ENCODE results near the gene SLIT1.
"Not testable (repeated sequence)": the region's sequence is repeated elsewhere in the genome, so short reads cannot be mapped to it uniquely, and the experiment has no call there.

The SLIT1 gene

DNA sequence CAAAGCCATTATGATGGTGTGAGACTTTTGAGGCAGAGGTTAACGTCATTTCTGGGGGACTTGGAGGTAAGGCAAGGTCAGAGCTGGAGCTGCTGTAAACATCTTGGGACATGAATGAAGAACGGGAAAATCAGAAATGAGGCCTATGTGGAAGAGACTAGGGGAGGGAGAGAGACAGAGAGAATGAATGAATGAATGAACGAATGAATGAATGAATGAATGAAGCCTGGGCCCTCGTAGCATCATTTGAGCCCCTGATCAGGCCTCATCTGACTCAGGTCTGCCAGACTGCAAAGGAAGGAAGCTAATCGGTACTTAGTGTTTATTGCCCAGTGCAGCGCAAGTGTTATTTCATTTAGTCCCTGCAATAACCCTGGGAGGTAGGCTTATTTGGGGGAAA lies 79.6 kb downstream of the SLIT1 start:
- no peak for DNase-seq

DNA sequence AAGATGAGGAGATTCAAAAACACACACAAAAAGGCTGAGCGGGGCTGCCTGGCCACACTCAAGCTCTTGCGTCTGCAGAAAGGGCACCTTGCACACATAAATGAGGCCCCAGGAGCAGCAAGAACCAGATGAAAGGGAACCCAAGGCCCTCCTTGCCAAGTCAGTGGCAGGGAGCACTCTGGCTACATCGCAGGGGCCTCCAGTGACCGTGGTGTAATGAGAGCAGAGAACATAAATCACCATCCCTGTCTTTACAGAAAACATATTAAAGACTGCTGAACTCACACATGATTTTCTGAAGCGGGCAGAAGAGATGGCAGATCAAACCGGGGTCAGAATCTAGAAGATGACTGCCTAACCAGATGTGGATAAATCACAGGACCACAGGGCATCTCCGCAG lies 80.5 kb downstream of the SLIT1 start:
- DNase-seq: no peak

DNA sequence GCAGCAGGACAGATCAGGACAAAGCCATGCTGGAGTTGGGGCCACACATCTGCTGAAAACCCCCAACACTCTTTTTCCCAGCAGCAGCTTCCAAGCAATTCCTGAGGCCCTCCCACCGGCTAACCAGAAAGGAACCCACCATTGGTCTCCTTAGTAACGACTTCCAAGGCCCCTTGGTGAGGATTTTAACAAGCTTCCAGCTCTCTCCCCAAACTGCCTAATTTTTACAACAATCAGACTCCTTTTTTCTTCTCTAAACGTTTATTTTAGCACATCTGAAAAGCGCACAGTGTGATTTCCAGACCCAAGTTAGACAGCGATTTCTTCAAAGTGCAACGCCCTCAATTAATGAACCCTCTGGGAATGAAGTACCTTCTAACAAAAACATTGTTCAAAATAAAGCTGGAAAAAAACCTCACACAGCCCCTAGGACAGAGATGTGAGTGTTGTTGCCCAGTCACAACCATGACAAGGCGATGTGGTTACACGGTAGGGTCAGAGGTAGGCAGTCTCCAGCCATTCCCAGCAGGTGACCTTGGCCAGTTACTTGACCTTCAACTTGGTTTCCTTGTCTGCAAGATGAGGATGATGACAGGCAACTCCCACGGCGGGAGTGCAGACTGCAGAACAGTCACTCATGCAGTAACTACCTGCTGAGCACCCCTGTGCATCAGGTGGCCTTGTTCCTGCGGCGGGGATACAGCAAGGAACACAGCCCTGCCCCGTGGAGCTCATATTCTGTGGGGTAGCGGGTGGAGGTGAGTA lies 82.3 kb downstream of the SLIT1 start:
- no peak for DNase-seq

DNA sequence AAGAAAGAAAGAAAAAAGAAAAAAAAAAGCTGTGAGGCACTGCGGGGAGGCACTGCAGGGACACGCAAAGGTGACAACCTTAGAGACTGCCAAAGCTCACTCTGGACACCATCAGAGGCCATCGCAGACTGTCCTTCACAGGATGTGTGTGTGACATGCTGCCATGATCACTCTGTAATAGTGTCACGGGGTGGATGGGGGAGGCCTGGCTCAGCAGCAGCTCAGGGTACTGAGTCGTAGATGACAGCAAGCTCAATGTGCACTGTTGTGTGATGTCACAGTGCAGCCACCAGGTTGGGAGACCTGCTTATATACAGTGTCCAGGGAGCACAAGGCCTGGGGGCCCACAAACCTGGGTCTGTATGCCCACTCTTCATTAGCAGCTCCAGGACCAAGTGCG lies 83.3 kb downstream of the SLIT1 start:
- DNase-seq: no peak

DNA sequence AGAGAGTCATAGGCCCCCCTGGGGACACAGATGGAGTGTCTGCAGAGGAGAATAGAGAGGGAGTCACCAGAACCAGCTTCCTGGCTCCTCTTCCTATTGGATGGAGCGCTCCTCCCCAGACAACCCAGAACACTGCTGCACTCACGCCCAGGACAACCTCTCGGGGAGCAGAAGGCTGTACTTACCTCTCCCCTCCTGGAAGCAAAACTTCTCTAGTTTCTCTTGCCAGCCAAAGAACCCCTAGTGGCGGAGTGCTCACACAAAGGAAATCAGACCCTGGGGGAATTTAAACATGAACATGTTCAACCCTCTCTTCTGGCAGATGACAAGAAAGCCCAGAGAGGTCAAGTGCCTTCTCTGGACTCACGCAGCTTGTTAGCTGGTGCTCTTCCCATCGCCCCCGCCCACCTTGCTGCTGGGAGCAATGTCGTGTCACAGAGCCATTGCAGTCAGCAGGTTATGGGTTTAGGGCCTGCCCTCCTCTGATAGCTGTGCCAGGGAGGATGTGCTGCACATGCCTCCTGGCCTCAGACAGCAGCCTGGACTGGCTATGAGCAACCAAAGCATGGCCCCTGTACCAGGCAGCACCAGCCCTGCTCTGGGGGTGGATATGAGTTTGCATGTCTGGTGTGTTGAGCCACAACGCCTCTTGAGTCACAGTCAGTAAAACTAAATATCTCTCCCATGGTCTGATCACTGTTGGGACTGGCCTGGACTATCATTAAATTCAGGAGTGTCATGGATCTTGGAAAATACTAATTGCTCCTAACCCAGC lies 84.4 kb downstream of the SLIT1 start:
- DNase-seq: no peak

DNA sequence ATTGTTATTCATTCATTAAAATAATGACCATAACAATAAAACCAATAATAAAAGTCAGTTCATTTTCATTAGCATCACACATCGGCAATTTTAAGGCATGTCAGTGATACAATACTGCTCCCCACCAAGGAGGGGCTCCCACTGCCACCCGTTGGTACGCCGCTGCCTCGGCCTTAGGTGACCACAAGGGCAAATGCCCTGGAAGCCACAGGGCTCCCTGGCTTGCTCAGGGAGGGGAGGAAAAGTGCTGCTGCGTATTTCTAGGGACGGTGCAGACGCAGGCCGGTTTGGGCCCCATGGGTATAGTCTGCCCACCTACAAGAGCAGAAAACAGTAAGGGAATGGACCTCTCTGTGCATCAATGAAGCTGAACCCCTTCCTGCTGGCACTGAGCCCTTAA lies 85.1 kb downstream of the SLIT1 start:
- no peak for DNase-seq

DNA sequence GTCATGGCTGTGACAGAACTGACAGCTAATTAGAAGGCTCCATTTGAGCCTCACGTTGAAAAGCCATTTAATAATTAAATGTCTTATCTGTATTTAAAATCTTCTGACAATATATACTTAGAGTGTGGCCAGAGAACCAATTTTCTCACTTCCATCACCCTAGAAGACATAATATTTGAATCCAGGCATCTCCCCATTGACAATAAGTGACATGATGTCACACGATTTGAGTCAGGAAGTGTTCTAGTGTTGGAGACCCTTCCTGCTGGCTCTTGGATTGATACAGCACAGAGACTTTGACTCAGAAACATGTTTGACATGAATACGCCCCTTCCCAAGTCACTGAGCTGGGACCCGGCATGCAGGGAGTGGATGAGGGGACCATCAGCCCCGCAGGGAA lies 85.9 kb downstream of the SLIT1 start:
- no peak for DNase-seq

DNA sequence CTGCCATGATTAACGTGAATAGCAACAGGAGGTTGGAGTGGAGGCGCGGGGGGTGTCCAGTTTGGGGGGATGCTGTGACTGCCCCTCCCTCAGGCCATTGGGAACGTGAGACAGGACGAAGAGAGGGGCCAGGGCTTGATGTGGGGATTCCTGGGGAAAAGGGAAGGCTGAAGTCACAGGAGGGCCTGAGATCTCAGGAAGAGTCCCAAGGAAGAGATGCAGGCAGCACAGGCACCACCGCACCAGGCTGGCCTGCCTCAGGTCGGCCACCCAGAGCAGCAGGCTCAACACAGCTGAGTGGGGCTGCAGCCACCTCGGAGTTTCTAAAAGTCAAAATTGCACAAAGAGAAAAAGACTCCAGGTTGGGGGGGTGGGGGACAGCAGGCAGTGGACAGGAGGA lies 86.7 kb downstream of the SLIT1 start:
- DNase-seq: no peak

DNA sequence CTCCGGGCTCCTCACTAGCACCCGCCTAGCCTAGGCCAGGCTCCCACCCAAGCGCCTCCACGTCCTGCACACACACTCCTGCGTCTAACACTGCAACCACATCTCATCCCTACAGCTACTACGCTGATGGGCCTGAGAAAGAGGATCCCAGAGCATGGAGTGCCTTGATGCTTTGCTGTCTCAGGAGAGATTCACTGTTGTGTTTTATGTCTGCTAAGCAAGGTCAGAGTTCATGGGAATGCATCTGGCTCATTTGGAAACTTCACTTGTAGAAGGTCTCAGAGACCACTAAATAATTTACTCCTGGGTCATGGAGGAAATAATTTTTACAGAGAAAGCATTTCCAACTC lies 88.7 kb downstream of the SLIT1 start:
- DNase-seq: no peak

DNA sequence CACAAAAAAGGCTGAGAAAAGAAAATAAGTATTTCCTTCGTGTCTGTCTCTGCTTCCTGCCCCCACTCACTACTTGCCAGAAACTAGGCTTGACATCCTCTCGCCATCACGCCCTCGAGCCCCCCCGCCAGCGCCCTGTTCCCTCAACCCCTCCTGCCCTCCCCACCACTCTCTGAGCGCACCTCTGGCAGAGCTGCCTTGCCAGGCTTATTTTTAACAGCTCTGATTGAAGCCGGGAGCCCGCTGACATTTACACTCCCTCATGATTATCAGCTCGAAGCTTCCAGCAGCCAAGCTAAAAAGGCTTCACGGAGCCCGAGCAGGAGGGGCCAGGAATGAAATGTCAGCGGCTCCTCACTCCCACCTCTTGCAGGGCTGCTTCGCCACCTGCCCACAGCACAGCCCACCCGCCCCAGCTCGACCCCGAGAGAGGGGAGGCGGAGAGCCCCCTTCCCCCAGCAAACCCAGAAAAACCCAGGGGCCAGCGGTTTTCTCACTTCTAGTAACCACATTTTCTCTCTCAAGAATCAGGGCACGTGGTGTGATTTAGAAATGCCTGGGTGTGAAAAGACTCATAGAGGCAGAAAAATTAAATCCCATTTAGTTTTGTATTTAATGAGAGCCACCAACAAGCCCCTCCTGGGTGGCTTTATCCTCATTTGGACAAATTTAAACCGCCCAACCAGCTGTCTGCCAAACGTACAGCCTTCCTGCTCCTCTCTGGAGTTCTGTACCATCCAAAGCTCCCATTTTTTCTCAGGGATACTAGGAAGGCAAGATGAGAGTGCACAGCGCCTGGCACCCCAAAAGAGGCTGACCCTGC lies 89.3 kb downstream of the SLIT1 start:
- DNase-seq: no peak

DNA sequence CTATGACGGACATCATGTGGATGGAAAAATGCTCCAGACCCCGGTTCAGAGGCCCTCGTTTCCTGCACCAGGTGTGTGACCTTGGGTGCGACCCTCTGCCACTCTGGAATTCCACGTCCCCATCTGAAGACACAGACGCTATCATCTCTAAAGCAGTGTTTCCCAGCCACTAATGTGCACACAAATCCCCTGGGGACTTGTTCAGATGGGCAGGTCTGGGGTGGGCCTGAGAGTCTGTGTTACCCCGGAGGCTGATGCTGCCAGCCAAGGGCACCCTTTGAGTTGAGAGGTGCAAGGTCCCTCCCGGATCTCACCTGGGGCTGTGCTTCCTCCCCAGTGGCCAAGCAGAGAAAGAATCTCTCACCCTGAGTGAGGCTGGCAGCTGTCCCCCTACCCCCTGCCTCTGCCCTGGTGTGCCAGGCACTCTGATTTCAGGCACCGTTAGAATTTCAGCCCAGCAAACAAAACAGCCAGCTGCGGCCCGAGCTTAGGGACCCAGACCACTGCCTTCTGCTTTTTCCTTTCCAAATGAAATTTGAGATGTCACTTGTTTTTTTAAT lies 90.0 kb downstream of the SLIT1 start:
- DNase-seq: no peak

DNA sequence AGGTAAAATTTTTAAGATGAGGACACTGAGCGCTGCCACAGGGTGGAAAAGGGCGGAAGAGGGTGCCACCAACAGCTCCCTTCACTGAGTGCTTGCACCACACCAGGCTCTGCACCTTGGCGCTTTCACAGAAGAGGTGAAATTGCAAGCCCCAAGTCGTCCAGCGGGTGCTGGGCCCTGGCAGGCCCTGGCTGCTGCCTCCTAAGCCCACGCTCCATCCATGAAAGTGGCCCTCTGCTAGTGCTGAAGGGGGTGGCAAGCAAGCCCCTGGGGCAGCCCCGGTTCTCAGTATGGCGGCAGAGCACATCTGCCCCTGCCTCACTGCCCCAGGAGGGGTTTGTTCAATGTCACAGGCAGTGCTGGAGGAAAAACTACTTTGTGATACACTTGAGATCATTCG lies 95.1 kb downstream of the SLIT1 start:
- no peak for DNase-seq

DNA sequence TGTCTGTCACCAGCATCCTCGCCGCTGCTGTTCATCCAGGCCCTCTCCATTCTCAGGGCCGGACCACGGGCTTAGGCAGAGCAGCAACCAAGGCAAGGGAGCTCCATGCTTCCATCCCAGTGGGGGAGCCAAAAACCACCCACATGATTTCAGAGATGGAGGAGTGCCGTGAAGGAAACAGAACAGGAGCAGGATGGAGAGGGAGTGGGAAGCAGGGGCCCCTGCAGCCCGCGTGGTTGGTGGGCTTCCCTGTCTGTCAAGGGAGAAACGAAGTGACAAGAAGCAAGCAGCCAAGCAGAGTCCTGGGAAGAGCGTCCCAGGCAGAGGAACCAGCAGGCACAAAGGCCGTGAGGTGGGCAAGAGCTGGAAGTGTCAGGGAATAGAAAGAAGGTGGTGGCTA lies 95.7 kb downstream of the SLIT1 start:
- DNase-seq: no peak

DNA sequence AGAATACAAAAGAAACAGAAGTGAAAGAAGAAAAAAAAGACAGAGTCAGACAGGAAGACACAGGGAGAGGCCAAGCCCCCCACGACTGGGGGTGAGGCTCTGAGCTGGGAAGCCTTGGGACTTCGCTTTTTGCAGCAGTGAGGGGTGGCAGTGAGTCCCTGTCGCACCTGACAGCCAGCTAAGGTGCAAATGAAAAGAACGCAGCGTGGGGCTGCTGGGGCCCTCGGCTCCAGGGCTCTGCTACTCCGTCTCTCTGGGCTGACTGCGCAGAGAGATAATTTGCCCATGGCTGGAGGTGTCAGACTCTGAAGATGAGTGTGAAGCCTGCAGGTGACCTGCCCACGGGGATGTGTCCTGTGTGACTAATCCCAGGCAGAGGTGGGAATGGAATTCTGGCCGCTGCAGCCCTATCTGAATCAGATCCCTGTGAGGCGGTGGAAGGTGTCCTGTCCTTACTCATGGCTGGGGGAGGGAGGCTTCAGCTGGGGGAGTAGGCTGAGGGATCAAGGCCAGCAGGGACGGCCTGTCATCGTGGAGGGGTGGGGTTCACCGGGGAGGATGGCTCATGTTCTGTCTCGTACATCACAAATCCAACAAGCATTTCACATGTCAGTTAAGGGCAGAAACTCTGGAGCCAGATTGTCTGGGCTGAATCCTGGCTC lies 96.4 kb downstream of the SLIT1 start:
- no peak for DNase-seq

DNA sequence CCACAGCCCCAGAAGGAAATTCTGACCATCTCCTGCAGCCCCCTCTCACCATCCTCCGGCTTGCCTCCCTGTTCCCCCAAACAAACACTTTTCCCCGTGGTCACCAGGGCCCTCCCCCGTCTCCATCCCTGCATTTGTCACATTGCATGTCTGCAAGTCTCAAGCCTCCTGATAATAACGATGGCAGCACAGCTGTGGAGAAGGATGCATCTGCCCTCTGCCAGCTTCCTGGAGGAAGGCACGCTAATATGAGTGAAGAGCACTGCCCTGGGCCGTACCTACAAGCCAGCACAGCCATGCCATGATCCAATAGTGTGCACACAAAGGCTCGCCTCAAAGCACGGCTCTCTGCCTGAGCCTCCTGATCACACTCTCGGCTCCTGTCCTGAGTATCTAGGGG lies 98.5 kb downstream of the SLIT1 start:
- DNase-seq: no peak

DNA sequence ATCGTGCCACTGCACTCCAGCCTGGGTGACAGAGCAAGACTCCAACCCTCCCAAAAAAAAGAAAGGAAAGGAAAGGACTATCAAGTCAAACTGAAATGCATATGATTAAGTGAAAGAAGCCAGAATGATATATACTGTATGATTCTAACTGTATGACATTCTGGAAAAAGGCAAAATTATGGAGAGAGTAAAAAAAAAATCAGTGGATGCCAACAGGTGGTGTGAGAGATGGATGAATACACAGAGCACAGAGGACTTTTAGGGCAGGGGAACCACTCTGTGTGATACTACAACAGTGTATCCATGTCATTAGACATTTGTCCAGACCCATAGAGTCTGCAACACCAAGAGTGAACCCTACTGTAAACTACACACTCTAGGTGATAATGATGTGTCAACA lies 99.2 kb downstream of the SLIT1 start:
- DNase-seq: no peak

DNA sequence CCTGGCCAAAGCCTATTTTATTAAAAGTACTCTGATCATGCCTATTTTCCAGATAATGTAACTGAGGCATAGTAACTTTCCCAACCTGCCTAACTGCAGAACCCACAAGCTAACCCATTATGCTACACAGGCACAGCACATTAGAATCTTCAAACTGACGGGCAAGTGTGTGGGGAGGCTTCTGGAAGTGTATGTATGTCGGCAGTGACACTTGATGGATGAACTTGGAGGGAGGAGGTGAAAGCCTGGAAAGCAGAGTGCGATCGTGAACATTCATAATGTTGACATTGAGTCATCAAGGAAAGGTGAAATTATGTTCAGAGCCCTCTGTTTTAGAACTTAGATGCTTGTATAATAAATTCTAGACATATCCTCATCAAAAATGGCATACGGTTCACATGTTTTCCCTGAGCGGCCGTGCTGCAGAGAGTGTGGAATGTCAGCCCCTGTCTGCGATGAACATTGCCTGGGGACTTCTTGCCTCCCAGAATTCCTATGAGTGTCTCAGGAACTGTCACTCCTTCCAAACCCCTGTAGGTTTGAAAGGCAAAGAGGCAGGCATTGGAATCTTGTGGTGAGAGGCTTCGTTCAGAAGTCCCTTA lies 102.4 kb downstream of the SLIT1 start:
- DNase-seq: no peak

DNA sequence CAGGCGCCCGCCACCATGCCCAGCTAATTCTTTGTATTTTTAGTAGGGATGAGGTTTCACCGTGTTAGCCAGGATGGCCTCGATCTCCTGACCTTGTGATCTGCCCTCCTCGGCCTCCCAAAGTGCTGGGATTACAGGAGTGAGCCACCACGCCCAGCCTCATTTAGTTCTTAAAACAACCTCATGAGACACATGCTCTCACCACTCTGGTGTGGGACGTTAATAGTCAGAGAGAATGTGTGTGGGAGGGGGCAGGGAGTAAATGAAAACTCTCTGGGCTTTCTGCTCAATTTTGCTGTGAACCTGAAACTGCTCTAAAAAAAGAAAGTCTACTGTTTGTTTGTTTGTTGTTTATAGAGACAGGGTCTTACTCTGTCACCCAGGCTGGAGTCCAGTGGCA lies 103.2 kb downstream of the SLIT1 start:
- DNase-seq: not testable (repeated sequence)

DNA sequence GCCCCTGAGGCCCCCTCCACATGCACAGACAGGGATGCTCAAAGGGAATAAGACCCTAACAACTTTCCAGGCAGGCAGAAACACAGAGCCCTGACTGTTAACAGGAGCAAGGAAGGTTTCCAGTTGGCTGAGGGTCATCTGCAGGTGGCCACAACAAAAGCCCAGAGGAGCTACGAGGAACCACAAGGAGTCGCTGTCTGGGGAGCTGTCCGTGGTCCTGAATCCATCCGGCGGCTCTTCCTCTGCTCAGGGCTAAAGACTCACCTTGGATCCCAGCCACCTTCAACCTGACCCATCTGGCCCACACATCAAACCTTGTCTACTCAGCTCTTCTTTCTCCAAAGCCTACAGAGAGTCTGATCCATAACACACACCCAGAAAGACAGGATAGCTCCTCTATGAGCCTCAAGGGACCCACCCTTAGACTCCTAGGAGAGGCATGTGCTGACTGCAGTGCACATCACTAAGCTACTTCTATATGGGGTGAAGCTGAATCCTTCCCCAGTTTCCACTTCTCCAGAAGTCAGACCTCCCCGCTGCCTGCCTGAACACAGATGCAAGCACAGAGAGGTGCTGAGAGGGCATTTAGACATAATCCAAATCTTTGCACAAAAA lies 104.0 kb downstream of the SLIT1 start:
- DNase-seq: peak in 3 of 4 experiments; percentile 7 to 23 (median 20)

DNA sequence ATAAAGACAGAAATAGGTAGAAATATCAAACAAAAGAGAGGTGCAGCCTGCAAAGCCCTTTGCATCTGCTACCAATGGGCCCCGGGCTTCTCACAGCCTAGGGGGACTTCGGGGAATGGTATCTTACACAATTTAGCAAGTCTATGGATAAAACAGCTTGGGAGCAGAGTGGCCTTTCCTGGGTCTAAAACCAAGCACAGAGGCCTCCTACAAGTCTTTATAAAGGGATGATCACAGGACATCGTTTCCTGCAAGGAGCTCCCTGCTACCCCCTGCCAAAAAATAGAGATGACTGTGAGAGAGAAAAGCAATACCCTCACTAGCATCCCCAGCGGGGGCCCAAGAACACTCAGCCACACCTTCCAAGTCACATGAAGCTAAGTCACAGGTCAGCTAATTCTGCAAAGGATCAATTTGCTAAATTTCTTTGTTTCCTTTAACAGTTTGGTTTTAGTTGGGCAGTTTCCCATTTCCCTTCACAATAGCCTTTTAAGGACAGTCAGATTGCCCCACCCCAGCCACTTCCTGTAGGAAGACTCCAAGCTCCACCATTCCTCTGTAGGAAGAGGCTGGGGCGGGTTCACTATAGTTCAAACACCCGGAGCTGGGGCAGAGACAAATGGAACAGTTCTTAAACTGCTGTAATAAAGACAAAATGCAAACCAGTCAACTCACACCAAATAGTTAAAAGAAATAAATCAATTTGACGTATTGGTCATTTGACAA lies 105.5 kb downstream of the SLIT1 start:
- DNase-seq: no peak

DNA sequence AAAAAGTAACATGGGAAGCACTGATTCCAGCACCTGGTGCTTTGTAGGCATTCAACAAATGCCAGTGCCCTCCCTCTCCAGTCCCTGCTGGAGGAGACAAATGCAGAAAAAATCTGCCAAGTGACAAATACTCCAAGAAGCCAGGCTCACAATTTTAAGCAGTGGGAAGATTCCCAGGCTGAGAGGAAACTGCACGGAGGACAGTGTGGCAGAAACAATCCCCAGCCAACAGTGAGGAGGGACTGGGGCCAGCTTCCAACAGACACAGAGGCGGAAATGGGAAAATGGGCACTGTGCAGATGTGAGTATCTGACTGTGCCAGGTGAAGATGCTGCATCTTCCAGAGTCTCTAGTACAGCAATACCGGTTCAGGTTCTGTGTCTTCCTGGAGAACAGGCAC lies 106.3 kb downstream of the SLIT1 start:
- DNase-seq: no peak

Measured in activated naive CD4-positive, alpha-beta T cell (primary cell).